ENCODE results near the gene DHODH.

GRCh38 chr16:71969353-71969752 lies 39.2 kb upstream of the DHODH start:
- TF ChIP-seq POLR2A (IDR thresholded peaks at IDR 0.05) (no peak), POLR2AphosphoS5 (IDR thresholded peaks at IDR 0.05) (no peak), EP300 (IDR thresholded peaks at IDR 0.05; ENCODE audit: low read depth) (no peak)
- TF ChIP-seq, protein P1, sequence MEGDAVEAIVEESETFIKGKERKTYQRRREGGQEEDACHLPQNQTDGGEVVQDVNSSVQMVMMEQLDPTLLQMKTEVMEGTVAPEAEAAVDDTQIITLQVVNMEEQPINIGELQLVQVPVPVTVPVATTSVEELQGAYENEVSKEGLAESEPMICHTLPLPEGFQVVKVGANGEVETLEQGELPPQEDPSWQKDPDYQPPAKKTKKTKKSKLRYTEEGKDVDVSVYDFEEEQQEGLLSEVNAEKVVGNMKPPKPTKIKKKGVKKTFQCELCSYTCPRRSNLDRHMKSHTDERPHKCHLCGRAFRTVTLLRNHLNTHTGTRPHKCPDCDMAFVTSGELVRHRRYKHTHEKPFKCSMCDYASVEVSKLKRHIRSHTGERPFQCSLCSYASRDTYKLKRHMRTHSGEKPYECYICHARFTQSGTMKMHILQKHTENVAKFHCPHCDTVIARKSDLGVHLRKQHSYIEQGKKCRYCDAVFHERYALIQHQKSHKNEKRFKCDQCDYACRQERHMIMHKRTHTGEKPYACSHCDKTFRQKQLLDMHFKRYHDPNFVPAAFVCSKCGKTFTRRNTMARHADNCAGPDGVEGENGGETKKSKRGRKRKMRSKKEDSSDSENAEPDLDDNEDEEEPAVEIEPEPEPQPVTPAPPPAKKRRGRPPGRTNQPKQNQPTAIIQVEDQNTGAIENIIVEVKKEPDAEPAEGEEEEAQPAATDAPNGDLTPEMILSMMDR (IDR thresholded peaks at IDR 0.05): no peak

Data from transverse colon (tissue), 4 donors.